Motor neuron (in vitro differentiated cells): ENCODE measurements around the gene ECE2. TPM values are rescaled to one million over a fixed set of nuclear protein-coding genes. Genes with fewer than 3 reads are reported as not detected.

Source experiments
- ATAC-seq, 8 experiments: fragments of 200-7000 bp; cut with Tn5 transposase; replicated peaks in 6 of 8; 2 replicates each; pipeline ENCODE4 v1.8.0; 2021; ENCODE audit warnings: mild to moderate bottlenecking in 8 of 8, moderate library complexity in 8 of 8
- H3K27ac ChIP-seq, 2 donors: fragments of 250-450 bp; sonication (Bioruptor Pico); 2 replicates each; pipeline ENCODE4 v1.9.0; 2021; ENCODE audit warnings: antibody characterized with exemption in 2 of 2, mild to moderate bottlenecking in 2 of 2, moderate library complexity in 1 of 2
- H3K4me1 ChIP-seq, 2 donors: fragments of 250-450 bp; sonication (Bioruptor Pico); replicated peaks in 1 of 2; 2 replicates each; pipeline ENCODE4 v1.6.1; 2021; ENCODE audit warnings: antibody characterized with exemption in 2 of 2, mild to moderate bottlenecking in 2 of 2, moderate library complexity in 1 of 2
- H3K4me3 ChIP-seq, 5 donors: fragments of 250-450 bp; sonication (Bioruptor Pico); 2 replicates each; pipeline ENCODE4 v1.9.0; 2021; ENCODE audit warnings: antibody characterized with exemption in 5 of 5, mild to moderate bottlenecking in 5 of 5, moderate library complexity in 4 of 5
- WGBS, 10 experiments: fragments of 450-650 bp; shearing (Covaris generic); methylation state at CpG; one replicate each; pipeline ENCODE4 v1.0.0; 2022; 5-methylcytosine and 5-hydroxymethylcytosine counted together
- in situ Hi-C, 9 experiments: fragments of 400-800 bp; cut with MboI; loops; one replicate each; pipeline ENCODE4 v1.15.0; 2021; ENCODE audit warnings: low sequenced_read_pairs in 9 of 9, low pct_unique_long_range_greater_than_20kb in 2 of 9; ENCODE audit not compliant: unreplicated experiment in 9 of 9
- total RNA-seq, 8 experiments: library from RNA; unstranded; fragments of 300-600 nt; gene quantifications; 2 replicates each; pipeline versions ENCODE4 v1.2.3 to v1.2.4, GENCODE V29; 2022

Gene ECE2
- total RNA-seq, 8 experiments from 2014 or later: 0.05 to 1.1 (median 0.46) TPM; not detected in 1

- in situ Hi-C loops: no loop called here
- H3K4me1 ChIP-seq: no peaks in the 10 kb centered on the region
- H3K27ac ChIP-seq: no peak overlapping the region
- ATAC-seq: no peak
- WGBS, 10 experiments: no CpG with 5 or more reads among the region's 4 CpGs
- H3K4me3 ChIP-seq: no peak overlapping the region
These were observed 40.3 kb upstream of the ECE2 start for GRCh38 chr3:184235381-184236032.

- in situ Hi-C loops: no loop called here
- ATAC-seq: no peak
These were observed 39.8 kb upstream of the ECE2 start for GRCh38 chr3:184236033-184236410.

GRCh38 chr3:184236636-184237035 is 39.2 kb upstream of the ECE2 start:
- in situ Hi-C loops: no loop called here

More at GRCh38 chr3:184236033-184236410, 39.8 kb upstream of the ECE2 start:
- H3K4me3 ChIP-seq: no peak overlapping the region
- no peak overlapping the region for H3K27ac ChIP-seq
- WGBS, 10 experiments: 40 to 46% methylated on average over 2 to 8 of the region's 14 CpGs; no CpG with 5 or more reads in 8 of the 10 experiments
- H3K4me1 ChIP-seq: no peaks in the 10 kb centered on the region

GRCh38 chr3:184237211-184237610 is 38.6 kb upstream of the ECE2 start:
- Histone ChIP-seq H3K27ac (no peak overlapping the region), H3K4me1 (no peaks in the 10 kb centered on the region), H3K4me3 (no peak overlapping the region)
- in situ Hi-C loops: no loop called here
- ATAC-seq: no peak
- 60 to 62% methylated on average over 1 to 5 of the region's 7 CpGs; no CpG with 5 or more reads in 8 of the 10 experiments for WGBS, 10 experiments

More at GRCh38 chr3:184236636-184237035, 39.2 kb upstream of the ECE2 start:
- Histone ChIP-seq H3K27ac (no peak overlapping the region), H3K4me1 (no peaks in the 10 kb centered on the region), H3K4me3 (no peak overlapping the region)
- no peak for ATAC-seq
- 25 to 40% methylated on average over 1 to 3 of the region's 3 CpGs; no CpG with 5 or more reads in 8 of the 10 experiments for WGBS, 10 experiments

GRCh38 chr3:184237807-184238206 is 38.0 kb upstream of the ECE2 start:
- no peak for ATAC-seq
- in situ Hi-C loops: no loop called here
- Histone ChIP-seq H3K4me1 (no peaks in the 10 kb centered on the region), H3K27ac (no peak overlapping the region), H3K4me3 (no peak overlapping the region)
- 0 to 44% (median 17%) methylated on average over 1 of the region's 1 CpG; no CpG with 5 or more reads in 4 of the 10 experiments for WGBS, 10 experiments

- in situ Hi-C loops: no loop called here
- ATAC-seq: no peak
- 0 to 49% (median 25%) methylated on average over 2 to 6 of the region's 13 CpGs; no CpG with 5 or more reads in 5 of the 10 experiments for WGBS, 10 experiments
These were observed 37.5 kb upstream of the ECE2 start for GRCh38 chr3:184238246-184238818.

GRCh38 chr3:184239221-184239620 is 36.6 kb upstream of the ECE2 start:
- no peak for ATAC-seq
- 71 to 93% (median 92%) methylated on average over 2 to 3 of the region's 8 CpGs; no CpG with 5 or more reads in 7 of the 10 experiments for WGBS, 10 experiments
- Histone ChIP-seq H3K4me1 (no peaks in the 10 kb centered on the region), H3K4me3 (no peak overlapping the region), H3K27ac (no peak overlapping the region)
- in situ Hi-C loops: no loop called here

More at GRCh38 chr3:184238246-184238818, 37.5 kb upstream of the ECE2 start:
- H3K27ac ChIP-seq: no peak overlapping the region
- H3K4me1 ChIP-seq: no peaks in the 10 kb centered on the region
- no peak overlapping the region for H3K4me3 ChIP-seq

- ATAC-seq: no peak
- Histone ChIP-seq H3K4me1 (no peaks in the 10 kb centered on the region), H3K4me3 (no peak overlapping the region), H3K27ac (no peak overlapping the region)
- in situ Hi-C loops: no loop called here
- WGBS, 10 experiments: 0 to 82% (median 33%) methylated on average over 1 to 3 of the region's 7 CpGs; no CpG with 5 or more reads in 5 of the 10 experiments
These were observed 36.1 kb upstream of the ECE2 start for GRCh38 chr3:184239708-184240107.

- H3K4me3 ChIP-seq: no peak overlapping the region
- ATAC-seq: peak in 3 of 8 experiments; percentile 25 to 66 (median 48)
- WGBS, 10 experiments: 40 to 80% (median 69%) methylated on average over 1 to 3 of the region's 4 CpGs; no CpG with 5 or more reads in 6 of the 10 experiments
- in situ Hi-C loops: no loop called here
- H3K27ac ChIP-seq: no peak overlapping the region
- H3K4me1 ChIP-seq: no peaks in the 10 kb centered on the region
These were observed 35.3 kb upstream of the ECE2 start for GRCh38 chr3:184240384-184241140.

GRCh38 chr3:184241141-184241446 is 34.7 kb upstream of the ECE2 start:
- peak in 3 of 8 experiments; percentile 2 to 8 (median 4) for ATAC-seq
- H3K4me1 ChIP-seq: no peaks in the 10 kb centered on the region
- H3K4me3 ChIP-seq: no peak overlapping the region
- no peak overlapping the region for H3K27ac ChIP-seq
- in situ Hi-C loops: no loop called here
- WGBS, 10 experiments: 55% methylated on average over 5 of the region's 17 CpGs; no CpG with 5 or more reads in 9 of the 10 experiments

- in situ Hi-C loops: no loop called here
These were observed 34.1 kb upstream of the ECE2 start for GRCh38 chr3:184241447-184242296.

GRCh38 chr3:184242297-184242685 is 33.5 kb upstream of the ECE2 start:
- Histone ChIP-seq H3K4me3 (no peak overlapping the region), H3K4me1 (no peaks in the 10 kb centered on the region), H3K27ac (no peak overlapping the region)
- ATAC-seq: peak in 4 of 8 experiments; percentile 15 to 33 (median 24)
- in situ Hi-C loops: no loop called here
- 70 to 100% (median 92%) methylated on average over 1 to 5 of the region's 5 CpGs; no CpG with 5 or more reads in 5 of the 10 experiments for WGBS, 10 experiments

More at GRCh38 chr3:184241447-184242296, 34.1 kb upstream of the ECE2 start:
- Histone ChIP-seq H3K4me1 (no peaks in the 10 kb centered on the region), H3K4me3 (no peak overlapping the region), H3K27ac (no peak overlapping the region)
- ATAC-seq: peak; percentile 65 to 80 (median 74)
- WGBS, 10 experiments: 36% methylated on average over 3 of the region's 46 CpGs; no CpG with 5 or more reads in 9 of the 10 experiments
